AG04450 (cell line): ENCODE measurements around the gene EIF2B4. TPM values are rescaled to one million over a fixed set of nuclear protein-coding genes. Genes with fewer than 3 reads are reported as not detected.
A peak's percentile ranks its signal among the peaks of the same experiment; 100 is the strongest.

Experiments
- CTCF ChIA-PET: fragments of 300-600, 350-600 bp; formaldehyde crosslinking; extraction: SDS; loops from one replicate; lab custom pipeline; 2022; ENCODE audit warnings: antibody characterized with exemption, inconsistent platforms; lab: Charles Lee
- POLR2A ChIA-PET: fragments of 350-600 bp; formaldehyde crosslinking; extraction: SDS; loops from one replicate; lab custom pipeline; 2021; ENCODE audit warnings: antibody characterized with exemption, inconsistent platforms; lab: Yijun Ruan, JAX
- DNase-seq: peaks from one replicate; pipeline ENCODE4 v3.0.0-alpha.2; 2011; ENCODE audit warnings: low read depth, low spot score
- H3K27ac ChIP-seq: one replicate; pipeline ENCODE4 v1.5.1; 2012; ENCODE audit warnings: low read depth, low read length, control low read depth
- H3K27me3 ChIP-seq: one replicate; pipeline ENCODE4 v1.6.0; 2012; ENCODE audit warnings: low read length; ENCODE audit not compliant: control insufficient read depth, insufficient read depth
- H3K4me3 ChIP-seq: 2 replicates; pipeline ENCODE4 v1.5.1; 2011; ENCODE audit warnings: mild to moderate bottlenecking, low read depth, low read length, control low read depth
- H3K9me3 ChIP-seq: 2 replicates; pipeline ENCODE4 v1.5.1; 2012; ENCODE audit warnings: low read length; ENCODE audit not compliant: control insufficient read depth, insufficient read depth
- CTCF ChIP-seq: IDR thresholded peaks from 2 replicates; pipeline ENCODE4 v1.5.1; 2011; ENCODE audit warnings: low read depth, low read length, control low read depth, inconsistent platforms
- polyA plus RNA-seq: library from polyadenylated mRNA; depleted of rRNA; stranded (reverse); fragments of >200 nt; gene quantifications from 2 replicates; pipeline ENCODE4 v1.2.3, GENCODE V29; 2011

EIF2B4 gene
- polyA plus RNA-seq, 1 experiment = 43.0 TPM

- ChIA-PET CTCF (interaction anchor here (1.1 to 2.2 kb wide), 2 partner anchors 10 to 62 kb away, joined by 4 to 10 read pairs; partner anchors contain the start of genes EIF2B4 and SNX17), POLR2A (interaction anchor here (0.5 to 3.0 kb wide), 8 partner anchors 10 to 217 kb away, joined by 3 to 34 read pairs (median 4); partner anchors contain the start of genes EIF2B4, GTF3C2, NRBP1 and SNX17)
- H3K27ac ChIP-seq = peak overlapping the region; percentile 95
- TF ChIP-seq CTCF = no peak
- no peaks in the 10 kb centered on the region; the same call in 1 of the 2 replicates for H3K9me3 ChIP-seq
- H3K4me3 ChIP-seq = peak overlapping the region; percentile 88
- H3K27me3 ChIP-seq = no peaks in the 10 kb centered on the region
- no peak for DNase-seq
Observed at GRCh38 chr2:27379836-27380625, 9.9 kb upstream of the EIF2B4 start.

- no peaks in the 10 kb centered on the region; the same call in 1 of the 2 replicates for H3K9me3 ChIP-seq
- ChIA-PET POLR2A (interaction anchor here (0.5 to 3.0 kb wide), 5 partner anchors 9 to 51 kb away, joined by 4 to 34 read pairs (median 5); partner anchors contain the start of genes EIF2B4, GTF3C2, NRBP1 and SNX17), CTCF (interaction anchor here (1.1 to 2.2 kb wide), 2 partner anchors 9 to 62 kb away, joined by 4 to 10 read pairs; partner anchors contain the start of genes EIF2B4 and SNX17)
- H3K27me3 ChIP-seq = no peaks in the 10 kb centered on the region
- DNase-seq = no peak
- H3K4me3 ChIP-seq = peak overlapping the region; percentile 88
- H3K27ac ChIP-seq = peak overlapping the region; percentile 95
- TF ChIP-seq CTCF = no peak
Observed at GRCh38 chr2:27379383-27379835, 9.3 kb upstream of the EIF2B4 start.

GRCh38 chr2:27378809-27379290, 8.7 kb upstream of the EIF2B4 start:
- ChIA-PET CTCF (interaction anchor here (2.2 kb wide), 1 partner anchor 9 kb away, joined by 10 read pairs; the partner anchor contains the start of genes EIF2B4 and SNX17), POLR2A (interaction anchor here (1.6 to 3.0 kb wide), 2 partner anchors 9 to 49 kb away, joined by 4 to 34 read pairs; partner anchors contain the start of genes EIF2B4, NRBP1 and SNX17)
- no peak for TF ChIP-seq CTCF
- no peak for DNase-seq
- H3K27ac ChIP-seq = no peak overlapping the region
- no peaks in the 10 kb centered on the region; the same call in 1 of the 2 replicates for H3K9me3 ChIP-seq
- H3K4me3 ChIP-seq = peak overlapping the region; percentile 25
- no peaks in the 10 kb centered on the region for H3K27me3 ChIP-seq

GRCh38 chr2:27378096-27378808, 8.1 kb upstream of the EIF2B4 start:
- POLR2A ChIA-PET = interaction anchor here (3.0 kb wide), 1 partner anchor 8 kb away, joined by 34 read pairs; the partner anchor contains the start of genes EIF2B4 and SNX17

More at GRCh38 chr2:27378096-27378808, 8.1 kb upstream of the EIF2B4 start:
- Histone ChIP-seq H3K27ac (no peak overlapping the region), H3K27me3 (no peaks in the 10 kb centered on the region), H3K9me3 (no peaks in the 10 kb centered on the region; the same call in 1 of the 2 replicates), H3K4me3 (no peak overlapping the region)
- no peak for DNase-seq
- CTCF ChIA-PET = interaction anchor here (2.2 kb wide), 1 partner anchor 8 kb away, joined by 10 read pairs; the partner anchor contains the start of genes EIF2B4 and SNX17
- TF ChIP-seq CTCF = 0 out of 2 replicates have a peak, but pooled peaks have one; percentile 13
